ENCODE measurements around the gene HEATR5A.
"Not testable (repeated sequence)": the region's sequence is repeated elsewhere in the genome, so short reads cannot be mapped to it uniquely, and the experiment has no call there.

The HEATR5A gene

GRCh38 chr14:31287294-31287972 is 132.9 kb downstream of the HEATR5A start:
- in situ Hi-C loops (cut with MboI; ENCODE audit: low sequenced_read_pairs), result no loop called here

DNA sequence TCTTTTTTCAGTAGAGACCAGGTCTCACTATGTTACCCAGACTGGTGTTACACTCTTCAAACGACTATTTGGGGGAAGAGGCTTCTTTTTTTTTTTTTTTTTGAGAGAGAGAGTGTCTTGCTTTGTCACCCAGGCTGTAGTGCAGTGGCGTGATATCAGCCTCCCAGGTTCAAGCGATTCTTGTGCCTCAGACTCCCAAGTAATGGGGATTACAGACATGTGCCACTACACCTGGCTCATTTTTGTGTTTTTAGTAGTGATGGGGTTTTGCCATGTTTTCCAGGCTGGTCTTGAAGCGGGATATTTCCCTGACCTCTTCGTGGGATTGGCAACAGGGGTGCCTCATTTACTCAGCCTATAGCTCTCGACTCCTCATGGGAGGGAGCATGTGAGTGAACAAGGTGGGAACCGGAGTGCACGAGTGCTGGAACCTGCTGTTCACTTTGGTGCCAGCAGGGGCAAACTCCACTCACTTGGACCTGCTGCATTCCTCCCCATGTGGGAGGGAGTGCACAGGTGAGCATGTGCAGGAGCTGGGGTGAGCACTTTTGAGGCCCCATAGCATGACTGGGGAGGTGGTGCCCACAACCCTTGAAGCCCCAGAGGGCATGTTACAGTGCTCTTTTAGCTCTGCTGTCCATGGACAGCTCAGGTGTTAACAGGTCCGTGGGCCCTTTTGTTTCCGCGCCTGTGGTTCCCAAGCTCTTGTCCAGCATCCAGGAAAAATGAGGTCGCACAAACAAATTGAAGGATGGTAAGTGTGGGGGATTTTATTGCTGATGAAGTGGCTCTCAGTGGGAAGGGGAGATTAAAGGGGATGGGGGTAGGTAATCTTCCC is 133.7 kb downstream of the HEATR5A start:
- in situ Hi-C loops (cut with MboI; ENCODE audit: low sequenced_read_pairs), result no loop called here

- in situ Hi-C loops (cut with MboI; ENCODE audit: low sequenced_read_pairs), result no loop called here
Observed at GRCh38 chr14:31283578-31284252, 136.6 kb downstream of the HEATR5A start.

DNA sequence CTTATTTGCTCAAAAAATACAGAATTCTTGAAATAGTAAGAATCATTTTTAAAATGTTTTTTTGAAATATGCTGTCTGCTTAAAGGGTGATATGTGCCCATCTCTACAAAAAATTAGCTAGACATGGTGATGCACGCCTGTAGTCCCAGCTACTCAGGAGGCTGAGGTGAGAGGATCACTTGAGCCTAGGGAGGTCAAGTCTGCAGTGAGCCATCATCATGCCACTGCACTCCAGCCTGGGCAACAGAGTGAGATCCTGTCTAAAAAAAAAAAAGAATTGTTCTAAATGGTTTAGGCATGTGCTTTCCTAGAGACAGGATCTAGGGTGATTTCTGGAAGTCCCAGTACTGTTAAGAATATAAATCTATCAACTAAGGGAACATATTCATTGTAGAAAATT is 137.2 kb downstream of the HEATR5A start:
- in situ Hi-C loops (cut with MboI; ENCODE audit: low sequenced_read_pairs), result no loop called here

DNA sequence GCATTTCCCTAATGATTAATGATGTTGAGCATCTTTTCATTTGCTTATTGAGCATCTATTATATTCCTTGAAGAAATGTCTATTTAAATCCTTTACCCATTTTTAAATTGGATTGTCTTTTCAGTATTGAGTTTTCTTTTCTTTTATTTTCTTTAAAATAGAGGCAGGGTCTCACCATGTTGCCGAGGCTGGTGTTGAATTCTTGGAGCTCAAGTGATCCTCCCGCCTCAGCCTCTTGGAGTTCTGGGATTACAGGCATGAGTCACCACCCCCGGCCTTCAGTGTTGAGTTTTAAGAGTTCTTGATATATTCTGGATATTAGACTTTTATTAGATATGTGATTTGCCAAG is 139.5 kb downstream of the HEATR5A start:
- in situ Hi-C loops (cut with MboI; ENCODE audit: low sequenced_read_pairs), result no loop called here

- in situ Hi-C loops (cut with MboI; ENCODE audit: low sequenced_read_pairs), result no loop called here
Observed at GRCh38 chr14:31280132-31280870, 140.0 kb downstream of the HEATR5A start.

- in situ Hi-C loops (cut with MboI; ENCODE audit: low sequenced_read_pairs), result no loop called here
Observed at GRCh38 chr14:31278883-31279282, 141.5 kb downstream of the HEATR5A start.

GRCh38 chr14:31277085-31277484 is 143.3 kb downstream of the HEATR5A start:
- in situ Hi-C loops (cut with MboI; ENCODE audit: low sequenced_read_pairs), result no loop called here

GRCh38 chr14:31276417-31276816 is 143.9 kb downstream of the HEATR5A start:
- in situ Hi-C loops (cut with MboI; ENCODE audit: low sequenced_read_pairs), result not testable (repeated sequence)

GRCh38 chr14:31275731-31276130 is 144.6 kb downstream of the HEATR5A start:
- in situ Hi-C loops (cut with MboI; ENCODE audit: low sequenced_read_pairs), result no loop called here

GRCh38 chr14:31271648-31272047 is 148.7 kb downstream of the HEATR5A start:
- in situ Hi-C loops (cut with MboI; ENCODE audit: low sequenced_read_pairs), result no loop called here

GRCh38 chr14:31270196-31270772 is 150.1 kb downstream of the HEATR5A start:
- in situ Hi-C loops (cut with MboI; ENCODE audit: low sequenced_read_pairs), result no loop called here

DNA sequence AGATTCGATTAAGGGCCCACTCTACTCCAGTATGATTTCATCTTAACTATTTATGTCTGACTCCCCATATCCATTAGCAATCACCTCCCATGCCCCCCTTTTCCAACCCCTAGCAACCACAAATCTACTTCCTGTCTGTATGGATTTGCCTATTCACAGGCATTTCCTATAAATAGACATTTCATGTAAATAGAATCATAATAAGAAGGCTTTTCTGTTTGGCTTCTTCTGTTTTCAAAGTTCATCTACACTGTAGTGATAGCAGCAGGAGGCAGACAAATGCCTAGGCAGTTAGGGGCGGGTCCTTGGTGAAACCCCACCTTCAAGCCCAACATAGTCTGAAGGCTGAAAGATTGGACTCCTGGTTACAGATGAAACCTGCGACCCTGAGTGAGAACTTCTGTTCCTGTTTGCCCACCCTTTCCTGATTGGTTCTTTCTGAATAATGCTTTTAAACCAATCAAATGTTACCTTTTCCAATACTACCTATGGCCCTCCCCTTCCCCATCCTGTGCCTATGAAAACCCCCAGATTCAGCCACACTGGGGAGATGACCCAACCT is 150.6 kb downstream of the HEATR5A start:
- in situ Hi-C loops (cut with MboI; ENCODE audit: low sequenced_read_pairs), result no loop called here

GRCh38 chr14:31268216-31268615 is 152.1 kb downstream of the HEATR5A start:
- in situ Hi-C loops (cut with MboI; ENCODE audit: low sequenced_read_pairs), result no loop called here

- in situ Hi-C loops (cut with MboI; ENCODE audit: low sequenced_read_pairs), result no loop called here
Observed at GRCh38 chr14:31266437-31267331, 153.7 kb downstream of the HEATR5A start.

- in situ Hi-C loops (cut with MboI; ENCODE audit: low sequenced_read_pairs), result no loop called here
Observed at GRCh38 chr14:31265701-31266398, 154.5 kb downstream of the HEATR5A start.

DNA sequence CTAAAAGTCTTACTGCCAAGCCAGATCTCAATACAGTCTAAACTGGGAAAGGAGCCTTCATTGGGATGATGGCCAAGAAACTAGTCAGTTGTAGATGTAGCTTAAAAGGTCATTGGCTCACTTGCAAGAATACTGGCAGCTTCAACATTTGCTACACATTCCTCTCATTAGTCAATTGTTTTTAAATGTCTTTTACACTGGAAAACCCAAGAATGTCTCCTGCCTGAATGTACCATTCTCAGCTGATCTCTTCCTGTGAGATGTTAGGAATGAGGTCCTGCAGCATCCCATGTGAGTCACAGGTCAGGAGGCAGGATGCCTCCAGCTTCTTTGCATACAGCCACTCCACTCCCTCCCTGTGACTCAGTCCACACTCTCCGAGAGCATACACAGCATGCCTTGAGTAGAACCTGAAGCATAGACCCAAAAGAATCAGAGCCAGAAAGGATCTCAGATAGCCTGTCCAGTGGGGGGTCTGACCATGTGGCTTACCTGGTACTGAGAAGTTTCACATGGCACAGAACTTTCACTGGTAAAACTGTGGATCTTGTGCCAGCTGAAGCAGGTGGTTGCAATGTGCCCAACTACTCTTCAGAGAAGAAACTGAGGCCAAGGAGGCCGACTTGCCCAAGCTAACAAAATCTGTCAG is 156.7 kb downstream of the HEATR5A start:
- in situ Hi-C loops (cut with MboI; ENCODE audit: low sequenced_read_pairs), result no loop called here

Measured in HL-60/S4 treated with retinoic acid at 250 ng/mL for 4 days and 3 days (cell line).